Epithelial cell of proximal tubule (primary cell): ENCODE results near the gene RRP9. TPM values are rescaled to one million over a fixed set of nuclear protein-coding genes. Genes with fewer than 3 reads are reported as not detected.
"Not testable (repeated sequence)": the region's sequence is repeated elsewhere in the genome, so short reads cannot be mapped to it uniquely, and the experiment has no call there.

Experiments used
- DNase-seq: peaks from one replicate; pipeline ENCODE4 v3.0.0-alpha.2; 2011; ENCODE audit warnings: low read depth
- H3K4me3 ChIP-seq: 2 replicates; pipeline ENCODE4 v1.5.1; 2011; ENCODE audit warnings: low read depth, mild to moderate bottlenecking, low read length
- CTCF ChIP-seq: conservative IDR thresholded peaks from 2 replicates; pipeline ENCODE4 v1.5.1; 2012; ENCODE audit warnings: low read depth, mild to moderate bottlenecking, low read length
- total RNA-seq: library from RNA; depleted of rRNA; stranded (reverse); fragments of >200 nt; gene quantifications from 2 replicates; pipeline ENCODE4 v1.2.3, GENCODE V29; 2015

RRP9 gene
- total RNA-seq, 1 donor from 2014 or later = 28.0 TPM

- no peak for TF ChIP-seq CTCF
- DNase-seq = no peak
- H3K4me3 ChIP-seq = no peak overlapping the region
These were observed 25.3 kb downstream of the RRP9 start for GRCh38 chr3:51916418-51916817.

GRCh38 chr3:51908026-51908425, 33.7 kb downstream of the RRP9 start:
- no peak for TF ChIP-seq CTCF
- H3K4me3 ChIP-seq = no peak overlapping the region
- DNase-seq = no peak

GRCh38 chr3:51904034-51904823, 37.5 kb downstream of the RRP9 start:
- TF ChIP-seq CTCF = no peak
- DNase-seq = no peak
- no peak overlapping the region for H3K4me3 ChIP-seq

GRCh38 chr3:51902361-51902760, 39.3 kb downstream of the RRP9 start:
- not testable (repeated sequence) for DNase-seq

GRCh38 chr3:51900043-51900442, 41.7 kb downstream of the RRP9 start:
- H3K4me3 ChIP-seq, DNase-seq: not testable (repeated sequence)

More at GRCh38 chr3:51902361-51902760, 39.3 kb downstream of the RRP9 start:
- not testable (repeated sequence) for H3K4me3 ChIP-seq

GRCh38 chr3:51897391-51897790, 44.3 kb downstream of the RRP9 start:
- H3K4me3 ChIP-seq = no peak overlapping the region
- TF ChIP-seq CTCF = no peak
- no peak for DNase-seq

GRCh38 chr3:51896607-51897305, 44.9 kb downstream of the RRP9 start:
- DNase-seq = no peak
- no peak for TF ChIP-seq CTCF
- H3K4me3 ChIP-seq = no peak overlapping the region

GRCh38 chr3:51894939-51895338, 46.8 kb downstream of the RRP9 start:
- no peak overlapping the region for H3K4me3 ChIP-seq
- no peak for TF ChIP-seq CTCF
- no peak for DNase-seq
